ENCODE results near the gene TRDMT1.

Gene TRDMT1

DNA sequence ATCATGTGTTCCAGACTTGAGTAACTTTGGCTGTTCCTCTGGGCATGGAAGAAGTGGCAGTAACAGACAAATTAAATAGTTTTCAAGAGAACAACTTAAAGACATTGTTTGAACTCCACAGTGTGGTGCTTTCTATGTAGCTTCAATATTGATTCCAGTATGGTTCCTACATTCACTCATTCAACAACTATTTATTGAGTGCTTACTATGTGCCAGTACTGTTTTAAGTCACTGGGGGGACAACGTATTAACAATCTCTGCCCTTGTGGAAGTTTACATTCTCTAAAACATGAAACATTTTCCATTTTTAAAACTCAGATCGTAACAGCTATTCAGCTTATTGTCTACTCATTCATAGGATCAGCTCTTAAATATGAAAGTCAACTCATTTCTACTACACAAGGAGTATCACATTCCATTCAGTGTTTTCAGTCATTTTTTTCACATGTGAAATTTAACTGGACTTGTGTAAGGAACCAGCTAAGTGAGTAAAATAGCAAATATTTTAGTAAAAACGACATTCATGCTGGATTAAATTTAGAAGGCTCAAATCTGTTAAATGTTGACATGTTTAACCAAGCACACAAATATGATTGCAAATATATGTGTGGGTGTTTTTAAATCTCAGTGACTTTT lies 58.3 kb downstream of the TRDMT1 start:
- CTCF ChIA-PET, result interaction anchor here (1.3 to 2.5 kb wide), 2 partner anchors 8 to 12 kb away, joined by 3 to 6 read pairs; no protein-coding TSS in a partner anchor
- DNase-seq (ENCODE audit: extremely low spot score), result no peak
- POLR2A ChIA-PET, result no interaction called here
- TF ChIP-seq, protein P1, sequence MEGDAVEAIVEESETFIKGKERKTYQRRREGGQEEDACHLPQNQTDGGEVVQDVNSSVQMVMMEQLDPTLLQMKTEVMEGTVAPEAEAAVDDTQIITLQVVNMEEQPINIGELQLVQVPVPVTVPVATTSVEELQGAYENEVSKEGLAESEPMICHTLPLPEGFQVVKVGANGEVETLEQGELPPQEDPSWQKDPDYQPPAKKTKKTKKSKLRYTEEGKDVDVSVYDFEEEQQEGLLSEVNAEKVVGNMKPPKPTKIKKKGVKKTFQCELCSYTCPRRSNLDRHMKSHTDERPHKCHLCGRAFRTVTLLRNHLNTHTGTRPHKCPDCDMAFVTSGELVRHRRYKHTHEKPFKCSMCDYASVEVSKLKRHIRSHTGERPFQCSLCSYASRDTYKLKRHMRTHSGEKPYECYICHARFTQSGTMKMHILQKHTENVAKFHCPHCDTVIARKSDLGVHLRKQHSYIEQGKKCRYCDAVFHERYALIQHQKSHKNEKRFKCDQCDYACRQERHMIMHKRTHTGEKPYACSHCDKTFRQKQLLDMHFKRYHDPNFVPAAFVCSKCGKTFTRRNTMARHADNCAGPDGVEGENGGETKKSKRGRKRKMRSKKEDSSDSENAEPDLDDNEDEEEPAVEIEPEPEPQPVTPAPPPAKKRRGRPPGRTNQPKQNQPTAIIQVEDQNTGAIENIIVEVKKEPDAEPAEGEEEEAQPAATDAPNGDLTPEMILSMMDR (IDR thresholded peaks at IDR 0.05; ENCODE audit: control extremely low read depth, extremely low read depth, low read depth, missing control alignments), result no peak

DNA sequence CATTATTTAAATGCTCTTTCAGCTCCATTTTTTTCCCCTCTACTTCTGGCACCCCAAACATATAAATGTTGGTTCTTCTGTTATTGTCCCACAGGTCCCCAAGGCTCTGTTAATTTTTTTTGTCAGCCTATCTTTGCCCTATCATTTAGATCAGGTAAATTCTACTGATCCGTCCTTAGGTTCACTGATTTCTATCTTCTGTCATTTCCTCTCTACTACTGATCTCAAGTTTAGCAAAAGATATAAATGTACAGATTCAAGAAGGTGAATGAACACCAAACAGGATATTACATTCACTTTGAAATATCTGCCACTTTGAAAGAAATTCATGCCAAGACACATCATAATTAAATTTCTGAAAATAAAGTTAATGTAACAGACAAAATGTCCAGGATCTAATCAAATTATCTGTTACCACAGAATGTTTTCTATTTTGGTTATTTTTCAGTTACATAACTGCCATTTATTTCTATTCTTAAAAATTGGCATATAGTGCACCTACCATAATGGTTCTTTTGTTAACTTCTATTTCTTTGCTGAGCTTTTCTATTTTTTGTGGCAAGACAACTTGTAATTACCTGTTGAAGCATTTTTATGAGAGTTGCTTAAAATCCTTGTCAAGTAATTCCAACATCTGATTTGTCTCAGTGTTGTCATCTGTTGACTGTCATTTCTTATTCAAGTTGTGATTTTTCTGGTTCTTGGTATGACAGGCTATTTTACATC lies 59.8 kb downstream of the TRDMT1 start:
- POLR2A ChIA-PET, result no interaction called here

DNA sequence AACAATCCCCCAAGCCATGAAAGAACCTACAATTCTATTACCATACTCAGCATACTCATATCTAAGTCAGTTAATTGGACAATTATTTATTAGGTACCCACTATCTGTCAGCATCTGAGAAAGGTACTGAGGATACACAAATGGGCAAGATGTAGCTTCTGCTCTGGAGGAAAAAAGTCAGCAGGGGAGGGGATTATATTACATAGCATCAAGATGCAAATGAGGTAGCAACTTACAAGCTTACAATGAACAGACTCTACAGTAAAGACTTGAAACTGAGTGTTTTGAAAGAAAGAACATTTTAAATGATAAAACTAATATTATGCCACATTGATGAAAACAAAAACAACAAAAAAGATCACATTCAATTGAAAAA lies 61.1 kb downstream of the TRDMT1 start:
- ChIA-PET POLR2A (no interaction called here), CTCF (no interaction called here)
- DNase-seq (ENCODE audit: extremely low spot score), result no peak
- TF ChIP-seq, protein P1 (IDR thresholded peaks at IDR 0.05; ENCODE audit: control extremely low read depth, extremely low read depth, low read depth, missing control alignments), result no peak

More for the DNA sequence above, 59.8 kb downstream of the TRDMT1 start:
- no peak for DNase-seq (ENCODE audit: extremely low spot score)
- CTCF ChIA-PET, result no interaction called here
- TF ChIP-seq, protein P1 (IDR thresholded peaks at IDR 0.05; ENCODE audit: control extremely low read depth, extremely low read depth, low read depth, missing control alignments), result no peak

DNA sequence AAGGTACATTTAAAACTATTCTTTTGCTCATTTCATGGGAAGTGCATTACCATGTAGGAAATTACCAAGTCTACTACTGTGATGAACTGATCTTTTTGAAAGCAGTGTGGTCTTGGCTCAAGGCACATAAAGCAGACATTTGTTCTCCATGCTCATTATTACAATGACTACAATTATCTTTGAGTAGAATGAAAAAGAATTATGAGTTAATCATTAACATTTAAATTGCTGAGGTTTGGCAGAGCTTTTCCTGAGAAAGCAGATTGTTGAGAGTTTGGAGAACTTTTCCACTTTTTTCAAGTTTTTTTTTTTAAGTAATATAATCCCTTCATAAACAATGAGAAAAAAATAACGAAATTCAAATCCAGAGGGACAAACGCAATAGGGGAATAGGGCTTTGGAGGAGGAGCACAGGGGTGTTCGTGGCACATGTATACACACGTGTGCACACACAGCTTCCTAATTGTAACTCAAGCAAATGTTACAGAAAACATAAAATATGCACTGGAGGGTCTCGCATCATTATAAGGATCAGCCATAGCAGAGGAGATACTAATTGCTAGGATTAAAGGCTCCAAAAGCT lies 62.9 kb downstream of the TRDMT1 start:
- CTCF ChIA-PET, result interaction anchor here (0.9 kb wide), 1 partner anchor 13 kb away, joined by 3 read pairs; no protein-coding TSS in a partner anchor
- TF ChIP-seq, protein P1 (IDR thresholded peaks at IDR 0.05; ENCODE audit: control extremely low read depth, extremely low read depth, low read depth, missing control alignments), result no peak
- POLR2A ChIA-PET, result no interaction called here
- no peak for DNase-seq (ENCODE audit: extremely low spot score)

DNA sequence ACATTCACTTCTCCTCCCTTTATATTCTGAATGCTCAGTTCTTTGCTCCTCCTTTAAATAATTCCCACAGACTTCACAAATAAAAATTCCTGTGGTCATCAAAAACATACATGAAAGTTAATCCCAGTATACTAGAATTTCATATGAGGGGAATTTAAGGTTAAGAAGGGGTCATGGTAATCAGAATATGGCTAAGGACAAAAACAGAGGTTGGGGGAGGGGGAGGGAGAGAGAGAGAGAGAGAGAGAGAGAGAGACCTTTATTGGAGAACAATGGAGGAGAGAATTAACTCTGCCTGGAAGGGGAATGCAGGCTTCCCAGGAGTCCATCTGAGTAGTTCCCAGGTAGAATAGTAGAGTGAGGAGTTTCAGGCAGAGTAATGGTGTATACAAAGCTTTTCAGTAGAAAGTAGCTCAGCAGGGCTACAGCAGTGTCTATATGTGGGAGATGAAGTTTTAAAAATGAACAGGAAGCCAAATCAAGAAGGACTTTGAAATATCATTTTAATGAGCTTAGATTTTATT lies 66.7 kb downstream of the TRDMT1 start:
- DNase-seq (ENCODE audit: extremely low spot score), result no peak
- TF ChIP-seq, protein P1 (IDR thresholded peaks at IDR 0.05; ENCODE audit: control extremely low read depth, extremely low read depth, low read depth, missing control alignments), result no peak
- CTCF ChIA-PET, result interaction anchor here (0.9 kb wide), 1 partner anchor 9 kb away, joined by 3 read pairs; no protein-coding TSS in a partner anchor
- POLR2A ChIA-PET, result interaction anchor here (0.7 kb wide), 1 partner anchor 96 kb away, joined by 3 read pairs; no protein-coding TSS in a partner anchor

DNA sequence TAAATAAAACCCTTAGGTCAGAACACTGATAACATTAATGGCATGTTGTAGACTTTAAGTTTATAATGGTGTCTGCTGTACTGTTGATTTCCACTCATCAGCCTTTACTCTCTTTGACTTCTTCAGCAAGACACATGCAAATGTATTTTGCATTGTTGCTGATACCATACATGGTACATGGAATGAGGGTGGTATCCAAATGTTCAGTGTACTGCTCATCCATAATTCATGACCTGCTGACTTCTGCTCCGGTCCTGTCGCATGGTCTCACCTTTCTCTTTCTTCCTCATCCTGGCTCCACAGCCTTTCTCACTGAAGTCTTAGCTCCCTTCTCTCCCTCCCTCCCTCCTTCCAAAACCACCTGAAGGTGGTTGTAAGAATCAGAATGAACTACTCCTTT lies 67.2 kb downstream of the TRDMT1 start:
- ChIA-PET CTCF (interaction anchor here (0.9 kb wide), 1 partner anchor 9 kb away, joined by 3 read pairs; no protein-coding TSS in a partner anchor), POLR2A (interaction anchor here (0.7 kb wide), 1 partner anchor 97 kb away, joined by 3 read pairs; no protein-coding TSS in a partner anchor)
- TF ChIP-seq, protein P1 (IDR thresholded peaks at IDR 0.05; ENCODE audit: control extremely low read depth, extremely low read depth, low read depth, missing control alignments), result no peak
- no peak for DNase-seq (ENCODE audit: extremely low spot score)

Data from GM10248 (cell line).